ENCODE results near the gene RAPGEF1. TPM values are rescaled to one million over a fixed set of nuclear protein-coding genes. Genes with fewer than 3 reads are reported as not detected.

The RAPGEF1 gene
- total RNA-seq, 3 donors from 2014 or later, result 106 to 120 (median 111) TPM

GRCh38 chr9:131739133-131739958, 530 bp downstream of the RAPGEF1 start:
- Mint-ChIP-seq H3K27me3 (ENCODE audit: low read depth) (no peaks in the 10 kb centered on the region), H3K4me3 (peak overlapping the region; percentile 89), H3K9me3 (no peaks in the 10 kb centered on the region), H3K4me1 (ENCODE audit: low read depth) (peaks cover 58% of the 10 kb centered on the region), H3K36me3 (ENCODE audit: insufficient read depth) (peaks cover 10% of the 10 kb centered on the region)
- DNase-seq (peak; percentile 42), ATAC-seq (peak; percentile 46 to 49)

GRCh38 chr9:131738293-131739132, 1.4 kb downstream of the RAPGEF1 start:
- Mint-ChIP-seq H3K27me3 (ENCODE audit: low read depth) (no peaks in the 10 kb centered on the region), H3K4me1 (ENCODE audit: low read depth) (peaks cover 58% of the 10 kb centered on the region), H3K4me3 (peak overlapping the region; percentile 89), H3K36me3 (ENCODE audit: insufficient read depth) (peaks cover 12% of the 10 kb centered on the region), H3K9me3 (no peaks in the 10 kb centered on the region)
- DNase-seq (no peak), ATAC-seq (peak in 1 of 2 donors; percentile 2)

GRCh38 chr9:131737426-131737825, 2.5 kb downstream of the RAPGEF1 start:
- no peak for ATAC-seq
- peaks cover 63% of the 10 kb centered on the region for H3K4me1 Mint-ChIP-seq (ENCODE audit: low read depth)
- H3K4me3 Mint-ChIP-seq, result peak overlapping the region; percentile 68
- no peak for DNase-seq
- H3K27me3 Mint-ChIP-seq (ENCODE audit: low read depth), result no peaks in the 10 kb centered on the region
- H3K36me3 Mint-ChIP-seq (ENCODE audit: insufficient read depth), result peaks cover 14% of the 10 kb centered on the region
- H3K9me3 Mint-ChIP-seq, result no peaks in the 10 kb centered on the region

GRCh38 chr9:131736431-131736830, 3.4 kb downstream of the RAPGEF1 start:
- Mint-ChIP-seq H3K4me3 (peak overlapping the region; percentile 68), H3K36me3 (ENCODE audit: insufficient read depth) (peaks cover 14% of the 10 kb centered on the region), H3K27me3 (ENCODE audit: low read depth) (no peaks in the 10 kb centered on the region), H3K9me3 (no peaks in the 10 kb centered on the region), H3K4me1 (ENCODE audit: low read depth) (peaks cover 73% of the 10 kb centered on the region)
- no peak for ATAC-seq
- DNase-seq, result no peak

- ATAC-seq (no peak), DNase-seq (no peak)
- peaks cover 83% of the 10 kb centered on the region for H3K4me1 Mint-ChIP-seq (ENCODE audit: low read depth)
- H3K4me3 Mint-ChIP-seq, result peak overlapping the region; percentile 68
- H3K36me3 Mint-ChIP-seq (ENCODE audit: insufficient read depth), result peaks cover 14% of the 10 kb centered on the region
- H3K9me3 Mint-ChIP-seq, result no peaks in the 10 kb centered on the region
- H3K27me3 Mint-ChIP-seq (ENCODE audit: low read depth), result no peaks in the 10 kb centered on the region
Observed at GRCh38 chr9:131735238-131736128, 4.4 kb downstream of the RAPGEF1 start.

- Mint-ChIP-seq H3K4me1 (ENCODE audit: low read depth) (peaks cover 86% of the 10 kb centered on the region), H3K36me3 (ENCODE audit: insufficient read depth) (peaks cover 14% of the 10 kb centered on the region)
- no peak for ATAC-seq
Observed at GRCh38 chr9:131734781-131735180, 5.1 kb downstream of the RAPGEF1 start.

GRCh38 chr9:131734165-131734610, 5.7 kb downstream of the RAPGEF1 start:
- Mint-ChIP-seq H3K9me3 (no peaks in the 10 kb centered on the region), H3K4me3 (peak overlapping the region; percentile 63), H3K27me3 (ENCODE audit: low read depth) (no peaks in the 10 kb centered on the region), H3K4me1 (ENCODE audit: low read depth) (peaks cover 90% of the 10 kb centered on the region), H3K36me3 (ENCODE audit: insufficient read depth) (peaks cover 14% of the 10 kb centered on the region)
- ATAC-seq (no peak), DNase-seq (no peak)

More at GRCh38 chr9:131734781-131735180, 5.1 kb downstream of the RAPGEF1 start:
- no peak for DNase-seq
- Mint-ChIP-seq H3K4me3 (peak overlapping the region; percentile 63), H3K27me3 (ENCODE audit: low read depth) (no peaks in the 10 kb centered on the region), H3K9me3 (no peaks in the 10 kb centered on the region)

GRCh38 chr9:131733541-131734061, 6.3 kb downstream of the RAPGEF1 start:
- H3K36me3 Mint-ChIP-seq (ENCODE audit: insufficient read depth), result peaks cover 14% of the 10 kb centered on the region
- peaks cover 90% of the 10 kb centered on the region for H3K4me1 Mint-ChIP-seq (ENCODE audit: low read depth)
- peak; percentile 4 to 6 for ATAC-seq
- H3K27me3 Mint-ChIP-seq (ENCODE audit: low read depth), result no peaks in the 10 kb centered on the region
- peak overlapping the region; percentile 63 for H3K4me3 Mint-ChIP-seq
- H3K9me3 Mint-ChIP-seq, result no peaks in the 10 kb centered on the region
- no peak for DNase-seq

GRCh38 chr9:131732636-131733289, 7.1 kb downstream of the RAPGEF1 start:
- ATAC-seq (no peak), DNase-seq (no peak)
- H3K9me3 Mint-ChIP-seq, result no peaks in the 10 kb centered on the region
- H3K4me1 Mint-ChIP-seq (ENCODE audit: low read depth), result peaks cover 95% of the 10 kb centered on the region
- peaks cover 14% of the 10 kb centered on the region for H3K36me3 Mint-ChIP-seq (ENCODE audit: insufficient read depth)
- no peaks in the 10 kb centered on the region for H3K27me3 Mint-ChIP-seq (ENCODE audit: low read depth)
- peak overlapping the region; percentile 77 for H3K4me3 Mint-ChIP-seq

- H3K4me1 Mint-ChIP-seq (ENCODE audit: low read depth), result peaks cover 97% of the 10 kb centered on the region
- H3K36me3 Mint-ChIP-seq (ENCODE audit: insufficient read depth), result peaks cover 14% of the 10 kb centered on the region
- H3K4me3 Mint-ChIP-seq, result peak overlapping the region; percentile 77
- H3K9me3 Mint-ChIP-seq, result no peaks in the 10 kb centered on the region
- DNase-seq (no peak), ATAC-seq (no peak)
- no peaks in the 10 kb centered on the region for H3K27me3 Mint-ChIP-seq (ENCODE audit: low read depth)
Observed at GRCh38 chr9:131732061-131732526, 7.8 kb downstream of the RAPGEF1 start.

- peak overlapping the region; percentile 77 for H3K4me3 Mint-ChIP-seq
- no peaks in the 10 kb centered on the region for H3K27me3 Mint-ChIP-seq (ENCODE audit: low read depth)
- peaks cover 97% of the 10 kb centered on the region for H3K4me1 Mint-ChIP-seq (ENCODE audit: low read depth)
- no peaks in the 10 kb centered on the region for H3K9me3 Mint-ChIP-seq
- H3K36me3 Mint-ChIP-seq (ENCODE audit: insufficient read depth), result peaks cover 14% of the 10 kb centered on the region
- DNase-seq (no peak), ATAC-seq (no peak)
Observed at GRCh38 chr9:131731644-131732043, 8.2 kb downstream of the RAPGEF1 start.

- no peaks in the 10 kb centered on the region for H3K27me3 Mint-ChIP-seq (ENCODE audit: low read depth)
- peak overlapping the region; percentile 77 for H3K4me3 Mint-ChIP-seq
- H3K9me3 Mint-ChIP-seq, result no peaks in the 10 kb centered on the region
- ATAC-seq, result no peak
- H3K36me3 Mint-ChIP-seq (ENCODE audit: insufficient read depth), result peaks cover 14% of the 10 kb centered on the region
- H3K4me1 Mint-ChIP-seq (ENCODE audit: low read depth), result peaks cover 97% of the 10 kb centered on the region
- no peak for DNase-seq
Observed at GRCh38 chr9:131731237-131731636, 8.6 kb downstream of the RAPGEF1 start.

- H3K9me3 Mint-ChIP-seq, result no peaks in the 10 kb centered on the region
Observed at GRCh38 chr9:131728961-131729360, 10.9 kb downstream of the RAPGEF1 start.

More at GRCh38 chr9:131728961-131729360, 10.9 kb downstream of the RAPGEF1 start:
- Mint-ChIP-seq H3K27me3 (ENCODE audit: low read depth) (no peaks in the 10 kb centered on the region), H3K4me1 (ENCODE audit: low read depth) (peaks cover 96% of the 10 kb centered on the region), H3K36me3 (ENCODE audit: insufficient read depth) (peaks cover 6% of the 10 kb centered on the region), H3K4me3 (peak overlapping the region; percentile 67)
- peak; percentile 73 to 78 for ATAC-seq
- peak; percentile 65 for DNase-seq
